TTC549 (cell line): ENCODE measurements around the gene EFNA5.

ENCODE experiments used
- FAIRE-seq: peaks from 2 replicates; lab custom pipeline; 2012; peaks lifted over from hg19 to GRCh38; lab: Jason Lieb, UNC

Gene EFNA5

GRCh38 chr5:107603349-107603748, 67.4 kb downstream of the EFNA5 start:
- no peak for FAIRE-seq

- no peak for FAIRE-seq
These were observed 67.8 kb downstream of the EFNA5 start for GRCh38 chr5:107602896-107603295.

- no peak for FAIRE-seq
These were observed 69.7 kb downstream of the EFNA5 start for GRCh38 chr5:107601076-107601475.

GRCh38 chr5:107598958-107599357, 71.8 kb downstream of the EFNA5 start:
- no peak for FAIRE-seq

- no peak for FAIRE-seq
These were observed 72.9 kb downstream of the EFNA5 start for GRCh38 chr5:107597803-107598202.

- FAIRE-seq = no peak
These were observed 73.5 kb downstream of the EFNA5 start for GRCh38 chr5:107597247-107597646.

- FAIRE-seq = no peak
These were observed 76.3 kb downstream of the EFNA5 start for GRCh38 chr5:107594253-107595045.

GRCh38 chr5:107593009-107593408, 77.7 kb downstream of the EFNA5 start:
- no peak for FAIRE-seq

- no peak for FAIRE-seq
These were observed 78.2 kb downstream of the EFNA5 start for GRCh38 chr5:107592515-107592914.

GRCh38 chr5:107590686-107591085, 80.1 kb downstream of the EFNA5 start:
- FAIRE-seq = no peak

GRCh38 chr5:107589520-107590193, 81.1 kb downstream of the EFNA5 start:
- FAIRE-seq = no peak

GRCh38 chr5:107582625-107583024, 88.1 kb downstream of the EFNA5 start:
- no peak for FAIRE-seq

- no peak for FAIRE-seq
These were observed 89.6 kb downstream of the EFNA5 start for GRCh38 chr5:107580889-107581820.

- no peak for FAIRE-seq
These were observed 92.6 kb downstream of the EFNA5 start for GRCh38 chr5:107578051-107578635.

- FAIRE-seq = no peak
These were observed 93.3 kb downstream of the EFNA5 start for GRCh38 chr5:107577394-107577950.

- no peak for FAIRE-seq
These were observed 93.9 kb downstream of the EFNA5 start for GRCh38 chr5:107576736-107577393.

GRCh38 chr5:107576155-107576554, 94.6 kb downstream of the EFNA5 start:
- no peak for FAIRE-seq

- no peak for FAIRE-seq
These were observed 96.5 kb downstream of the EFNA5 start for GRCh38 chr5:107574287-107574686.

GRCh38 chr5:107572715-107573368, 97.9 kb downstream of the EFNA5 start:
- no peak for FAIRE-seq

GRCh38 chr5:107571621-107572536, 98.9 kb downstream of the EFNA5 start:
- FAIRE-seq = no peak
